GM18526 (cell line): ENCODE data around the gene MAP3K9.

Experiments
- POLR2A ChIP-seq: IDR thresholded peaks from 3 replicates; pipeline ENCODE4 v1.6.1; 2011; ENCODE audit not compliant: insufficient read length; ENCODE audit errors: extremely low read depth

The MAP3K9 gene

GRCh38 chr14:70803321-70804310 is 5.7 kb downstream of the MAP3K9 start:
- no peak for TF ChIP-seq POLR2A

- no peak for TF ChIP-seq POLR2A
Observed at GRCh38 chr14:70802379-70802778, 6.9 kb downstream of the MAP3K9 start.

DNA sequence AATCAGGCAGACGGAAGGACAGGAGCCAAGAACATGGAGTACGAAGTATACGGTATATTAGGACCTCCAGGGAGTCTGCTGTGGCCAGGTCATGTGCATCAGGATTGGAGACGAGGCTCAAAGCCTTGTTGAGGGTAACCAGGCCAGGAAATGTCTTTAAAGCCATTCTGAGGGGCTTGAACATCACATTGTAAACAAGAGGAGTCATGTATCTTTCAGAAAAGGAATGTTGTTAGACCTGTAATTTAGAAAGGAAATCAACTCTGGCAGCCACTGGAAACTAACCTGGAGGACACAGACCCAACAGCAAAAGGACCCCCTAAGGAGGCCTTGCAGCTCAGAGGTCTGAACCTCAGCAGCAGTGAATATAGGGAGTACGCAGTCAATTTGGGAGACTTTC is 7.5 kb downstream of the MAP3K9 start:
- TF ChIP-seq POLR2A, result no peak

DNA sequence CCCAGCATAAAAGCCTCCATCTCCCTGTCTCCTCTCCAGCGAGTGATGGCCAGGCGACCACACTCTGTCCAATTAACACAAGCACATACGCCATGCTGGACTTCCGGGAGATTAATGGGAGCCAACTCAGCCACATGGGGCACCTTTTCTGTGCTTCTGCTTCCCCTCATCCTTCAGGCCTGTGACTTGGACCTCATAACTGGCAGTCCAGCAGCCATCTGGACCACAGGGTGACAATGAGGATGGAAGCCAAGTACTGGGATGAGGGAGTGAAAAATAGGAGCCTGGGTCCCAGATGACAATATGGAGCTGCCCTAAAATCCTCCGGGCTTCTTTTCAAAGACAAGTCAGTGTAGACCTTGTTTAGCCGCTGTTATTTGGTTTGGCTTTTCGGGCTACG is 12.8 kb downstream of the MAP3K9 start:
- TF ChIP-seq POLR2A, result no peak

DNA sequence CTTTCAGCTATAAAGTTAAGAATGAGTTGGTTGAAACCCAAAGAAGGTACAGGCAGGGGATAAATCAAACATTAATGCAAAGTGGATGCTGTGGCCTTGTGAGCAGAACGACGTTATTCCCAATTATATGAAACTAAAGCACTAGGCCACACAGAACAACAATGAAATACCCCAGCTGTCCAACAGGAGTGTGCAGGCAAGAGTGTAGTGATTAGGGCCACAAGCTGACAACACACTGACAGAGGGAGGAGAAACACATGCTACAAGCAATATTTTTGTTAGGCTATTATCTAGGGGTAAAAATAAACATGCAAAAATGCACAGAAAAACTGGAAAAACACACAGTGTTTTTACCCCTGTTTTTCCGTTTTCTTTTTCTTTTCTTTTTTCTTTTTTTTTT is 15.0 kb downstream of the MAP3K9 start:
- no peak for TF ChIP-seq POLR2A

GRCh38 chr14:70793637-70794036 is 15.7 kb downstream of the MAP3K9 start:
- TF ChIP-seq POLR2A, result no peak

DNA sequence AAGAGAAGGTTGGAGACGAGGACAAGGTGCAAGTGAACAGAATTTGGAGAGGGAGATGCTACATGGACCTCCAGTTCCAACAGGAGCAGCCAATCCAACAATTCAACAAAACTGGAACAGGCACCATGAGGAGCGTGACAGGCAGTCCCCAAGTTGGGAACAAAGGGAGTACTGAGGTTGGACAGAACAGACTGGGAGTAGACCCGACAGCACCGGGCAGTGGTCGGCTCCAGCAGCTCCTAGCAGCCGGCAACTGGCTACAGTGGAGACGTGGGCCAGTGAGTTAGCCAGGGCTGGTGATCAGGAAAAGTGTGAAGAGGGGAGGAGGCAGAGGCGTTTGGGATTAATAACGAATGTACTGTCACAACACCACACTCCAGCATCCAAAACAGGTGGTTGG is 16.4 kb downstream of the MAP3K9 start:
- TF ChIP-seq POLR2A, result no peak

DNA sequence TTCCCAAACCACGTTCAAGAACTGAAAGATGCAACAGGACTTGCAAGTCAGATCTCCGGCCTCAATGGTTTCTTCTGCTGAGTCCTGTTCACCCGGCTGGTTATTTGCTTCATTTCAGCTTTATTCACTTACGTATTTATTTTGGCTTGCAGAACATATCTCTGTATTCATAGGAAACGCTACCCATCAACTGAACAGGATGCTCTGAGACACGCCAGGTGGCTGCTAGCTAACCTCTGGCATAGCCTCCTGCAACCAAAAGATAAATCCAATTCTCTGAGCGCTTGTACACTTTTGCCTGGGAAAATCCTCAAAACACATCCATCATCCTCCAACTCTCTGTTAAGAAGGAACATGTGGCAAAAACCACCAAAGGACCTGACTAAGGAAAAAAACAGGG is 17.3 kb downstream of the MAP3K9 start:
- TF ChIP-seq POLR2A, result no peak

DNA sequence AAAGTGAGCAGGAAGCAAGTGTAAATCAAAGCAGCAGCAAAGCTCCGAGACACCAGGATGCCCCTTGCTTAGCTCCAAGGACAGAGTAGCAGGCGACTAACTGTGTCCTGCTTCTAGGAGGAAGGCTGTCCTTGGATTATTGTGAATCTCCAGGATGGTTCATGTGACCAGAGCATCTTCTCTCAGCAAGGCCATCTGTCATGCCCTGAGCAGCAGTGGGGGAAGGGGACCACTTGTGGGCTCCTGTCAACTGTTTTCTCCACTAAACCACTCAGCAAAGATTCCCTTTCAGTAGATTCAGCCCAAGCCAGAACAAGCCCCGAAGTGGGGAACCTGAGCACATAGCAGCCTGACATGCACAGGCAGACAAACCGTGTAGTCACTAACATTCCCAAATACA is 19.4 kb downstream of the MAP3K9 start:
- no peak for TF ChIP-seq POLR2A

GRCh38 chr14:70789361-70789760 is 20.0 kb downstream of the MAP3K9 start:
- TF ChIP-seq POLR2A, result no peak

- TF ChIP-seq POLR2A, result no peak
Observed at GRCh38 chr14:70788898-70789297, 20.4 kb downstream of the MAP3K9 start.

- no peak for TF ChIP-seq POLR2A
Observed at GRCh38 chr14:70785556-70785955, 23.8 kb downstream of the MAP3K9 start.

GRCh38 chr14:70784886-70785285 is 24.4 kb downstream of the MAP3K9 start:
- no peak for TF ChIP-seq POLR2A

DNA sequence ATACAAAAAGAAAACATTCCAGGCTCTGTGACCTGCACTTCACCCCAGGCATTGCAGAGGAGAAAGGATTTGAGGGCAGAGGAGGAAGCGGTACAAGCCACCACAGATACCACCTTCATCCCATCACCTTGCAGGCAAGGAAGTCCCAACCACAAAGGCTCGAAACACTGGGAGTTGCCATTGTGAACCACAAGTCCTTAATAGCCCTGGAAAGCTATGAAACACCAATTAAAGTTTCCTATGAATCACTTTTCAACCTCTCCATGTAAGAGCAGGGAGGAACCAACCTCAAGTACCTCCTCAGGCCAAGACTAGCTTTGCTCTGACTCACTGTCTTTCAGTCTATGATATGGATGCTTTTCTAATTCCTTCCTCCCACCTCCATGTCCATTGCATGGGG is 27.0 kb downstream of the MAP3K9 start:
- TF ChIP-seq POLR2A, result no peak

DNA sequence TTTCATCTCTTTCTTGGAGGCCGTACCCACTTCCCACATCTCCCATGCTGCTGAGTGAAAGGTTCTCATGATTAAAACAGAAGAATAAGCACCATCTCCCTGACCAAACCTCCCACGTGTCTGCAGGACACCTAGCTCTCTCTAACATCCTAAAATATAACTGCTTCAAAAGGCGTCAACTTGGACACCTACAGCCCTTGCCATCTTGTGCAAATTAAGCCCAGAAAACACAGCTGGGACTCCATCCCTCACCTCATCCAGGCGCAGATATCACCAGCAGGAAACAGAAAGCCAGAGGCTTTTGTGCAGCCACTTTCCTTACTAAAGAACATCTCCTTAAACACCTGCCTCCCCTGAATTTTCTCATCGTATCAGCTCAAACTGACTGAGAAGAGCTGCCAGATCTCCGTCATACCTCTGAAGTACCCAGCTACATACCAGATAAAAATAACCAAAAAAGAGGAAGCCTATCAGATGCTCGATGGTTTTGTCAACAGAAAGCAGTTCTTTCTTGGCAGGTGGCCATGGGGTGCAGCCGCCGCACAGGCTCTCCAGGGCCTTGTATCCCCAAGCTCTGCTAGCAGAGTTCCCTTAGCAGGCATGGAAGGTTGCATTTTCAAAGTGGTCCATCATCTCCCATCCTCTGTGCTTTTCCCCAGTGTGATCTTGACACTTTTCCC is 28.8 kb downstream of the MAP3K9 start:
- TF ChIP-seq POLR2A, result no peak

DNA sequence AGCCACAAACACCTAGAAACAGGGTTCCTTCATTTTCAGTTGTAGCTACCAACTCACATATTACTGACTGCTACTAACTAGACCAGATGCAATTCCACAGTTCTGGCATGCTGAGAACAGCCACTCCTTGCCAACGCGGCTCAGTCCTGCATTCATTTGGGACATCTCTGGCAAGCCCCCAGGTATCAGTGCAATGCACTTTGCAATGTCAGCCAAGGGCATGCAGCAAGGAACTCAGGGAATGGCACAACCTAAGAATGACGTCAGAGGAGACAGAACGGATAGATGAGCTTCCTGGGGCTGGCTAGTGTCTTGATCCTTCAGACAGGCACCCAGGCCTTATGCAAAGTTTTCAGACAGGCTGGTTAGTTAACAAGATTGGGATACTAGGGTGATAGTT is 29.6 kb downstream of the MAP3K9 start:
- TF ChIP-seq POLR2A, result no peak
